OCI-LY3 (cell line): ENCODE results near the gene NPTXR.

Experiments
- H2AFZ ChIP-seq: fragments of 200-600, 300-600 bp; shearing (Covaris generic); 2 replicates; pipeline ENCODE4 v1.6.0; 2014; ENCODE audit warnings: antibody characterized with exemption, low read depth, low read length
- H3K27ac ChIP-seq: fragments of 200-600, 300-600 bp; sonication (generic); 2 replicates; pipeline ENCODE4 v1.5.1; 2014; ENCODE audit warnings: mild to moderate bottlenecking, low read length, moderate library complexity, mixed read lengths
- H3K27me3 ChIP-seq: fragments of 200-600, 300-600 bp; sonication (generic); 2 replicates; pipeline ENCODE4 v1.6.1; 2014; ENCODE audit warnings: low read depth, low read length, mixed read lengths
- H3K36me3 ChIP-seq: fragments of 200-600, 300-600 bp; sonication (generic); replicated peaks from 2 replicates; pipeline ENCODE3; 2014; ENCODE audit warnings: low read depth, low read length, mixed read lengths
- H3K4me1 ChIP-seq: fragments of 300-600, 200-600 bp; sonication (generic); 2 replicates; pipeline ENCODE4 v1.6.1; 2014; ENCODE audit warnings: low read length, mixed read lengths
- H3K4me2 ChIP-seq: fragments of 200-600, 300-600 bp; sonication (generic); 2 replicates; pipeline ENCODE4 v1.6.1; 2014; ENCODE audit warnings: low read length, mixed read lengths
- H3K4me3 ChIP-seq: fragments of 300-600, 200-600 bp; sonication (generic); 2 replicates; pipeline ENCODE4 v1.5.1; 2014; ENCODE audit warnings: antibody characterized with exemption, mild to moderate bottlenecking, low read length, moderate library complexity
- H3K79me2 ChIP-seq: fragments of 300-600, 200-600 bp; shearing (Covaris generic); 2 replicates; pipeline ENCODE4 v1.6.1; 2014; ENCODE audit warnings: mild to moderate bottlenecking, low read length, mixed read lengths
- H3K9ac ChIP-seq: fragments of 300-600, 200-600 bp; shearing (Covaris generic); 2 replicates; pipeline ENCODE4 v1.6.0; 2014; ENCODE audit warnings: mild to moderate bottlenecking, low read length, moderate library complexity
- H3K9me3 ChIP-seq: fragments of 200-600, 300-600 bp; shearing (Covaris generic); 2 replicates; pipeline ENCODE4 v1.6.1; 2014; ENCODE audit warnings: low read length, mixed read lengths; ENCODE audit not compliant: insufficient read depth
- H4K20me1 ChIP-seq: fragments of 200-600, 300-600 bp; sonication (generic); 2 replicates; pipeline ENCODE4 v1.6.1; 2016; ENCODE audit warnings: low read length, mixed read lengths; ENCODE audit not compliant: insufficient read depth
- CTCF ChIP-seq: fragments of 200-600, 300-600 bp; sonication (generic); IDR thresholded peaks from 2 replicates; pipeline ENCODE4 v1.5.1; 2014; ENCODE audit warnings: antibody characterized with exemption, low read length, low read depth
- EZH2phosphoT487 ChIP-seq: fragments of 200-600 bp; shearing (Covaris generic); IDR thresholded peaks from 2 replicates; pipeline ENCODE4 v1.6.1; 2018; ENCODE audit warnings: antibody characterized with exemption, mixed run types, low read depth

NPTXR gene

DNA sequence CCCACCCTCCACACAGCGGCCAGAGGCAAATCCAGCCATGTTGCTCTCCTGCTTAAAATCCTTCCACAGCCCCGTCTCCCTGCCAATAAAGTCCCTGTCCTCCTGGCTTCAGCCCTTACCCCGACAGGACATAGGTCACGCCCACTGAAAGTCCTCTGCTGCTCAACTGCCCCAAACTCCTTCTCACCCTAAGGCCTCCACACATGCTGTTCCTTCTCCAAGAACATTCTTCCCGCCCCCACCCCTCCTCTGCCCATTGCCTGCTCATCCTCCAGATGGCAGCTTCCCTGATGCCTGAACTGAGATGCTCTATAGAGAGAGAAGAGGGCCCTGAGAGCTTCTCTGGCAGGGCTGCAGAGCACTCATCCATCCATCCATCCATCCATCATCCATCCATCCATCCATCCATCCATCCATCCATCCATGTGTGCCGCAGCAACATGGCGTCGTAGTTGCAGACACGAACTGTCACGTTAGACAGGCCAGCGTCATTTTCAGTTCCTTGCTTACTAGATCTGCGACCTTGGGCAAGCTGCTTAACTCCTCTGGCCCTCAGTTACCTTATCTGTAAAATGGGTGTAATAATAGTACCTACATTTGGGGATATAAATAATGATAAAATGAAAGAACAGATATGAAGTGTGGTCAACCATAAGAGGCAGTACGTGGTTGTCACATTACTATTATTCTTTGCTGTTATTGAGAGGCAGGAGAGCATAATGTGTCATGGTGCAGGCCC, 9.4 kb downstream of the NPTXR start:
- H3K79me2 ChIP-seq: no peaks in the 10 kb centered on the region
- H3K4me1 ChIP-seq: no peaks in the 10 kb centered on the region
- H3K27ac ChIP-seq: no peak overlapping the region
- H4K20me1 ChIP-seq: no peaks in the 10 kb centered on the region
- H2AFZ ChIP-seq: no peak overlapping the region
- H3K27me3 ChIP-seq: peaks cover 14% of the 10 kb centered on the region
- no peak overlapping the region for H3K9ac ChIP-seq
- H3K9me3 ChIP-seq: no peaks in the 10 kb centered on the region
- TF ChIP-seq CTCF: no peak
- TF ChIP-seq EZH2phosphoT487: no peak
- no peak overlapping the region for H3K4me2 ChIP-seq
- no peaks in the 10 kb centered on the region for H3K36me3 ChIP-seq
- H3K4me3 ChIP-seq: no peak overlapping the region

GRCh38 chr22:38833061-38833460, 10.8 kb downstream of the NPTXR start:
- Histone ChIP-seq H3K36me3 (no peaks in the 10 kb centered on the region), H3K4me3 (no peak overlapping the region), H3K27ac (no peak overlapping the region), H3K9ac (no peak overlapping the region), H2AFZ (no peak overlapping the region), H3K9me3 (no peaks in the 10 kb centered on the region), H3K79me2 (no peaks in the 10 kb centered on the region), H4K20me1 (no peaks in the 10 kb centered on the region), H3K27me3 (peaks cover 9% of the 10 kb centered on the region), H3K4me2 (no peak overlapping the region), H3K4me1 (no peaks in the 10 kb centered on the region)
- no peak for TF ChIP-seq EZH2phosphoT487
- no peak for TF ChIP-seq CTCF

GRCh38 chr22:38832005-38832978, 11.5 kb downstream of the NPTXR start:
- no peaks in the 10 kb centered on the region for H3K4me1 ChIP-seq
- no peaks in the 10 kb centered on the region for H4K20me1 ChIP-seq
- no peaks in the 10 kb centered on the region for H3K79me2 ChIP-seq
- H3K36me3 ChIP-seq: no peaks in the 10 kb centered on the region
- no peak overlapping the region for H3K27ac ChIP-seq
- no peaks in the 10 kb centered on the region for H3K9me3 ChIP-seq
- peaks cover 7% of the 10 kb centered on the region for H3K27me3 ChIP-seq
- H2AFZ ChIP-seq: no peak overlapping the region
- H3K4me3 ChIP-seq: no peak overlapping the region
- H3K4me2 ChIP-seq: no peak overlapping the region
- H3K9ac ChIP-seq: no peak overlapping the region
- TF ChIP-seq CTCF (no peak), EZH2phosphoT487 (no peak)
